Kidney (tissue), 14 donors: Measurements from ENCODE around the gene ADAMTS20. TPM values are rescaled to one million over a fixed set of nuclear protein-coding genes. Genes with fewer than 3 reads are reported as not detected.

Experiments
- DNase-seq, 5 donors: peaks; one replicate each; pipeline ENCODE4 v3.0.0-alpha.2; 2013 to 2020
- FAIRE-seq: peaks from 2 replicates; lab custom pipeline; 2012; peaks lifted over from hg19 to GRCh38; lab: Jason Lieb, UNC
- H3K27ac ChIP-seq, 2 donors: one replicate each; pipeline ENCODE4 v1.7.0; 2013; ENCODE audit warnings: low read depth in 2 of 2, low read length in 2 of 2, inconsistent platforms in 1 of 2
- H3K27me3 ChIP-seq: one replicate; pipeline ENCODE4 v1.7.1; 2013; ENCODE audit warnings: low read length, inconsistent platforms; ENCODE audit not compliant: control insufficient read depth, insufficient read depth
- H3K36me3 ChIP-seq, 3 donors: one replicate each; pipeline versions ENCODE4 v1.7.0 to v1.7.1; 2013; ENCODE audit warnings: low read length in 3 of 3, control low read depth in 1 of 3, inconsistent platforms in 1 of 3; ENCODE audit not compliant: insufficient read depth in 3 of 3, control insufficient read depth in 2 of 3
- H3K4me1 ChIP-seq, 3 donors: one replicate each; pipeline versions ENCODE4 v1.7.0 to v1.7.1; 2013; ENCODE audit warnings: low read length in 3 of 3, inconsistent platforms in 1 of 3, low read depth in 1 of 3; ENCODE audit not compliant: control insufficient read depth in 2 of 3, insufficient read depth in 2 of 3
- H3K4me3 ChIP-seq, 3 donors: one replicate each; pipeline versions ENCODE4 v1.7.0 to v1.8.1; 2013; ENCODE audit warnings: low read length in 3 of 3, control low read depth in 1 of 3, inconsistent platforms in 1 of 3
- H3K9ac ChIP-seq, 3 donors: one replicate each; pipeline versions ENCODE4 v1.7.0 to v1.7.1; 2013; ENCODE audit warnings: low read length in 3 of 3, control low read depth in 1 of 3, inconsistent platforms in 1 of 3
- H3K9me3 ChIP-seq, 3 donors: one replicate each; pipeline versions ENCODE4 v1.7.0 to v1.7.1; 2013; ENCODE audit warnings: low read length in 3 of 3, control low read depth in 1 of 3, inconsistent platforms in 1 of 3; ENCODE audit not compliant: control insufficient read depth in 2 of 3, insufficient read depth in 1 of 3
- intact Hi-C: fragments of 100-400 bp; cut with DNase I; formaldehyde crosslinking; loops from one replicate; pipeline ENCODE4 v1.11.1; 2022
- polyA plus RNA-seq: library from polyadenylated mRNA; stranded (reverse); fragments of 350-450 nt; fragmentation: Illumina TruSeq; extraction: RNeasy Lipid Tissue Mini Kit (QIAGEN cat#74804); gene quantifications from one replicate; pipeline ENCODE4 v1.2.3, GENCODE V29; 2014; ENCODE audit warnings: low read depth, low replicate concordance; ENCODE audit not compliant: insufficient read depth
- total RNA-seq: library from RNA; stranded (reverse); fragmentation: NEBNext Ultra II Directional; extraction: Animal tissue kit (Norgen Biotek cat#: 25700); gene quantifications from one replicate; pipeline ENCODE4 v1.2.1, GENCODE V29; 2021
- TF ChIP-seq, protein P1 (sequence below): IDR thresholded peaks from 3 replicates; pipeline ENCODE4 v1.5.1; 2012; ENCODE audit warnings: mild to moderate bottlenecking, moderate library complexity, borderline replicate concordance; ENCODE audit not compliant: insufficient read depth; ENCODE audit errors: extremely low read depth
- donor health status: control.
- donor health status: control.
- donor health status: control.
- donor health status: control.
- donor health status: control.
- donor health status: DM: yes; HTN: yes; CAD: no.
- donor health status: Normal renal cell carcinoma (clear cell type).

The ADAMTS20 gene
- total and polyA plus RNA-seq, 2 donors from 2014 or later: not detected

DNA sequence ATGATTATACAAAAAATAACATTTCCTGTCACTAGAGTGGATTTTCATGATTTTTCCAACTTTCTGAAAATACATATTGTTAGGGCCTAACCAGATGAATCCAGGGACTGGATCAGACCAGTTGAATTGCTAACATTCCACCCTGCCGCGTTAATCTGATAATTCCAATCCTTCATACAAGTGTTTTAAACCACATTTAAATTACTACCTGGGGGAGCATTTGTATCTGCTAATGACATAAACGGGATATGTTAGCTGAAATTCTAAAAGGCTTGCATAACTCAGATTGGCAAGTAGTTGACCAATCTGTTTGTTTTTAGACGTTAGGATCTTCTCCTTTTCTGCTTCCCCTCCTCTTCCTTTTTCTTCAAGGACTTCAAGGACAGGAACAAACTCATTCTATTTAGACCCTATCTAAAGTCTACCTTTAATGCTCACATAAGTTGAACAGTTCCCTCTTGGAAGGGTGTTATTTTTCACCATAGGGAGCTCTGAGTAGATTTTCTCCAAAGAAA, 239.0 kb downstream of the ADAMTS20 start:
- H3K4me1 ChIP-seq: no peaks in the 10 kb centered on the region
- intact Hi-C loops: no loop called here
- no peaks in the 10 kb centered on the region for H3K9me3 ChIP-seq
- H3K4me3 ChIP-seq: no peak overlapping the region
- no peak for DNase-seq
- no peaks in the 10 kb centered on the region for H3K27me3 ChIP-seq
- H3K9ac ChIP-seq: no peak overlapping the region
- no peaks in the 10 kb centered on the region for H3K36me3 ChIP-seq
- TF ChIP-seq, protein P1, sequence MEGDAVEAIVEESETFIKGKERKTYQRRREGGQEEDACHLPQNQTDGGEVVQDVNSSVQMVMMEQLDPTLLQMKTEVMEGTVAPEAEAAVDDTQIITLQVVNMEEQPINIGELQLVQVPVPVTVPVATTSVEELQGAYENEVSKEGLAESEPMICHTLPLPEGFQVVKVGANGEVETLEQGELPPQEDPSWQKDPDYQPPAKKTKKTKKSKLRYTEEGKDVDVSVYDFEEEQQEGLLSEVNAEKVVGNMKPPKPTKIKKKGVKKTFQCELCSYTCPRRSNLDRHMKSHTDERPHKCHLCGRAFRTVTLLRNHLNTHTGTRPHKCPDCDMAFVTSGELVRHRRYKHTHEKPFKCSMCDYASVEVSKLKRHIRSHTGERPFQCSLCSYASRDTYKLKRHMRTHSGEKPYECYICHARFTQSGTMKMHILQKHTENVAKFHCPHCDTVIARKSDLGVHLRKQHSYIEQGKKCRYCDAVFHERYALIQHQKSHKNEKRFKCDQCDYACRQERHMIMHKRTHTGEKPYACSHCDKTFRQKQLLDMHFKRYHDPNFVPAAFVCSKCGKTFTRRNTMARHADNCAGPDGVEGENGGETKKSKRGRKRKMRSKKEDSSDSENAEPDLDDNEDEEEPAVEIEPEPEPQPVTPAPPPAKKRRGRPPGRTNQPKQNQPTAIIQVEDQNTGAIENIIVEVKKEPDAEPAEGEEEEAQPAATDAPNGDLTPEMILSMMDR: no peak
- FAIRE-seq: no peak
- no peak overlapping the region for H3K27ac ChIP-seq

DNA sequence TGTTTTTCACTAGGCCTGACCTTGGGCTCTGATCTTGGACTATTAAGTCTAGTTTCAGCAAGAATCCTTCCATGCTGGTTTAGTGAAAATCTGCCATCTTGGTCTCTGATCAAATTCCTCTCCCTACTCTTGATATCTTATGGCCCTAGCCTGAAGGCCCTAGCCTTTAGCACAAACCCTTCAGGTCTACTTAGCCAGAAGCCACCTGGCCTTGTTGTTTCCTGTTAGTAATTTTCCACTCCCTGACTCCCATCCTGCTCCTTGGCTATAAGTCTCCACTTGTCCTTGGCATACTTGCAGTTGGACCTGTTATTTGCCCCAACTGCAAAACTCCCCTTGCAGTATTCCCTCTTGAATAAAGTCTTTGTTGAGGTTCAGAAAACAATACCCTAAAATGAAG, 241.4 kb downstream of the ADAMTS20 start:
- Histone ChIP-seq H3K36me3 (no peaks in the 10 kb centered on the region), H3K4me3 (no peak overlapping the region), H3K4me1 (no peaks in the 10 kb centered on the region), H3K27ac (no peak overlapping the region), H3K9me3 (no peaks in the 10 kb centered on the region), H3K9ac (no peak overlapping the region), H3K27me3 (no peaks in the 10 kb centered on the region)
- TF ChIP-seq, protein P1: no peak
- intact Hi-C loops: no loop called here
- FAIRE-seq (no peak), DNase-seq (no peak)

DNA sequence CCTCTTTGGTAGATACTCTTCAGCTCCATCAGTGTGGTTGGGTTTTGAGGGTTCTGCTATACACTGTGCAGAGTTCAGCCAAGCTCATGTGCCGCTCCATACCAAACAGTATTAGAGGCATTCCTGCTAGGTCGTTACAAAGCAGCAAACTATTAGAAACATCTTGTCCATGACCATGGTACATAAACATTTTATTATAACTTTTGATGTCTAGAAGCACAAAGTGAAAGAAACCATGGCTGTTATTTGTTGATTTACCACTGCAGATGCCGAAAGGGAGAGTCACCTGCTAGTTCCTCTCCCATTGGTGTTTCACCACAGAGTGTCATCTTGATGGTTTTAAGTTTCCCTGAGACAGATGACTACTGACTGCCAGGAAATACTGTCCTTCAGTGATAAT, 242.0 kb downstream of the ADAMTS20 start:
- Histone ChIP-seq H3K27ac (no peak overlapping the region), H3K27me3 (no peaks in the 10 kb centered on the region), H3K36me3 (no peaks in the 10 kb centered on the region), H3K4me3 (no peak overlapping the region), H3K4me1 (no peaks in the 10 kb centered on the region), H3K9me3 (no peaks in the 10 kb centered on the region), H3K9ac (no peak overlapping the region)
- TF ChIP-seq, protein P1: no peak
- FAIRE-seq (no peak), DNase-seq (no peak)
- intact Hi-C loops: no loop called here

DNA sequence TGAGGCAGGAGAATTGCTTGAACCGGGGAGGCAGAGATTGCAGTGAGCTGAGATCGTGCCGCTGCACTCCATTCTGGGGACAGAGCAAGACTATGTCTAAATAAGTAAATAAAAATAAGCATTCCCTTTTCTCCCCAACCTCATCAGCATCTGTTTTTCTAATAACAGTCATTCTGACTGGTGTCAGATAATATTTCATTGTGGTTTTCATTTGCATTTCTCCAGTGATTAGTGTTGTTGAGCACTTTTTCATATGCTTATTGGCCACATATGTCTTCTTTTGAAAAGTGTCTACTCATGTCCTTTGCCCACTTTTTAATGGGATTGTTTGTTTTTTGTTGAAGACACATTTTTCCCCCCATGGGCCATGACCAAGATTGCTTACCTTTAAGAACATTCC, 243.2 kb downstream of the ADAMTS20 start:
- no peaks in the 10 kb centered on the region for H3K36me3 ChIP-seq
- intact Hi-C loops: no loop called here
- no peak overlapping the region for H3K9ac ChIP-seq
- DNase-seq (no peak), FAIRE-seq (no peak)
- TF ChIP-seq, protein P1: no peak
- H3K9me3 ChIP-seq: no peaks in the 10 kb centered on the region
- no peak overlapping the region for H3K4me3 ChIP-seq
- no peaks in the 10 kb centered on the region for H3K4me1 ChIP-seq
- no peak overlapping the region for H3K27ac ChIP-seq
- H3K27me3 ChIP-seq: no peaks in the 10 kb centered on the region
